A673 (cell line): ENCODE results near the gene PTGES3L. TPM values are rescaled to one million over a fixed set of nuclear protein-coding genes. Genes with fewer than 3 reads are reported as not detected.

ENCODE experiments used
- Bru-seq: library from RNA; stranded (reverse); fragments of 400-500 nt; gene quantifications from one replicate; lab custom pipeline; 2021; lab: Mats Ljungman, UMichigan
- BruChase-seq, 2 experiments: library from RNA; stranded (reverse); fragments of 400-500 nt; gene quantifications; one replicate each; lab custom pipeline; 2021; lab: Mats Ljungman, UMichigan
- BruUV-seq: library from RNA; stranded (reverse); fragments of 400-500 nt; replicated peaks from 2 replicates; lab custom pipeline; 2021; lab: Mats Ljungman, UMichigan
- CTCF ChIA-PET: fragments of 300-600 bp; sonication (Branson Sonifier 250); formaldehyde crosslinking; loops from one replicate; lab custom pipeline; 2022; ENCODE audit warnings: antibody characterized with exemption; lab: Charles Lee
- POLR2A ChIA-PET: fragments of 300-600 bp; sonication (Branson Sonifier 250); formaldehyde crosslinking; loops from one replicate; lab custom pipeline; 2022; ENCODE audit warnings: antibody characterized with exemption; ENCODE audit not compliant: low non-redundant PET; lab: Charles Lee
- DNase-seq: peaks from one replicate; pipeline ENCODE4 v3.0.0-alpha.2; 2015; ENCODE audit warnings: low spot score
- H3K27ac ChIP-seq: fragments of 200-600 bp; sonication (generic); 2 replicates; pipeline ENCODE4 v1.5.1; 2016; ENCODE audit warnings: mixed run types, low read depth, mild to moderate bottlenecking, mixed read lengths, antibody characterized with exemption, low read length; ENCODE audit not compliant: poor library complexity, severe bottlenecking
- H3K27me3 ChIP-seq: fragments of 200-600 bp; sonication (generic); replicated peaks from 2 replicates; pipeline ENCODE4 v1.6.1; 2017; ENCODE audit warnings: mixed run types, low read depth, mild to moderate bottlenecking, mixed read lengths, antibody characterized with exemption, low read length; ENCODE audit not compliant: insufficient read depth, poor library complexity
- H3K36me3 ChIP-seq: fragments of 200-600 bp; sonication (generic); 2 replicates; pipeline ENCODE4 v1.6.1; 2016; ENCODE audit warnings: mixed run types, mild to moderate bottlenecking, mixed read lengths, antibody characterized with exemption, low read length; ENCODE audit not compliant: insufficient read depth, poor library complexity, severe bottlenecking
- H3K4me1 ChIP-seq: fragments of 200-600 bp; sonication (generic); 2 replicates; pipeline ENCODE4 v1.6.1; 2017; ENCODE audit warnings: mixed run types, mild to moderate bottlenecking, mixed read lengths, antibody characterized with exemption, low read length; ENCODE audit not compliant: insufficient read depth, poor library complexity, severe bottlenecking
- H3K4me3 ChIP-seq: fragments of 200-600 bp; sonication (generic); 2 replicates; pipeline ENCODE4 v1.5.1; 2016; ENCODE audit warnings: low read depth, mixed run types, mild to moderate bottlenecking, mixed read lengths, low read length; ENCODE audit not compliant: poor library complexity, severe bottlenecking
- H3K9me3 ChIP-seq: fragments of 200-600 bp; sonication (generic); 2 replicates; pipeline ENCODE4 v1.6.1; 2016; ENCODE audit warnings: mixed run types, low read depth, mild to moderate bottlenecking, mixed read lengths, antibody characterized with exemption, low read length; ENCODE audit not compliant: poor library complexity, severe bottlenecking
- EZH2 ChIP-seq: fragments of 200-600 bp; sonication (generic); IDR thresholded peaks from 2 replicates; pipeline ENCODE4 v1.6.1; 2017; ENCODE audit warnings: borderline replicate concordance, low read depth, mild to moderate bottlenecking, mixed read lengths, antibody characterized with exemption, low read length; ENCODE audit not compliant: poor library complexity, severe bottlenecking
- intact Hi-C: fragments of 100-400 bp; cut with micrococcal nuclease; formaldehyde crosslinking; loops from one replicate; pipeline ENCODE4 v1.10.0; 2022; ENCODE audit not compliant: unreplicated experiment
- long read RNA-seq: library from polyadenylated mRNA; stranded (forward); transcript quantifications from one replicate; pipeline ENCODE4 v2.0.0, GENCODE V29; 2022
- total RNA-seq: library from RNA; stranded (reverse); gene quantifications from 2 replicates; pipeline ENCODE4 v1.2.3, GENCODE V29; 2021
- TF ChIP-seq, protein P1 (sequence below): fragments of 300-800, 200-600 bp; sonication (generic); conservative IDR thresholded peaks from 2 replicates; pipeline ENCODE4 v1.5.1; 2017; ENCODE audit warnings: low read depth, mild to moderate bottlenecking, antibody characterized with exemption, low read length, moderate library complexity, mixed read lengths

PTGES3L gene
- 0.64 and 1.1 TPM in 2 replicates for total RNA-seq
- percentile 38 among the genes with signal in this experiment for Bru-seq, nascent RNA
- percentile 31 among the genes with signal in this experiment for BruChase-seq, experiment 1, labeled RNA remaining after a 2-hour chase
- percentile 44 among the genes with signal in this experiment for BruChase-seq, experiment 2, labeled RNA remaining after a 6-hour chase
- long read RNA-seq, result 0 reads

DNA sequence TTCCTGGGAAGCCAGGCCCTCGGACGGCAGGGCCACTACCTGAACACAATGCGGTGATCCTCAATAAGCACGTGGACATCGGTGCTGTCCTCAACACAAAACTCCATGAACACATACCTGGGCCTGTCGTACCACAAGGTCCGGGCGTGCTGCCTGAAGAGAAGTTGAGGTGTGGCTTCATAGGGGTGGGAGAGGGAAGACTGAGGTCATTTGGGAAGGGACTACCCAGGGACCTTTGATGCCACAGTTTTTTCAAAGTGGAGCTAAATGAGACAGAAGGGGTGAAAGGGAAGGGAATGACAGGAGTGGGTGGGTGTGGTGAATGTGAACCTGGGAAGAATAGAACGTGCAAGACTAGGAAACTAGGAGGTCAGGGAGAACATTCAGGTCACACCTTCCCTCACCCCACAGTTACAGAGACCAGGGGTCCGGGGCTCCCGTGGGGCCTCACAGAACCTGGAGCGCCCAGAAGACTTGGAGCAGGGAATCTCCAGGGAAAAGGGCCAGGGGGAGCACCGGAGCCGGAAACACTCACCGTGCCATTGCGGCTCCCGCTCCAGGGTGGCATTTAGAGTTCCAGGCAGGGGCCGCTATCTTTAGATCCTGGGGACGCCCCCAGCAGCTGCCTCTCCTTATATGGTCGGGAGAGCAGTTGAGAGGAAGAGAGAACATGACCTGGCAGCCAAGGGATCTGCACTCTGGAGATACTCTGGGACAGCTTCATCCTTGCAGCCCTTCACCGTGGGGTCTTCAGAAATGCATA, at the start of gene PTGES3L:
TSS of gene PTGES3L (minus strand) at position 570 of the 763 bp plus-strand sequence. CDS start at position 543, 27 bp downstream.
- peak within 1 kb of the TSS; percentile 68 for H3K27ac ChIP-seq
- no peaks in the 10 kb centered on the region for H3K36me3 ChIP-seq
- peak; percentile 46 for DNase-seq
- ChIA-PET POLR2A (no interaction called here), CTCF (no interaction called here)
- H3K27me3 ChIP-seq, result no peaks in the 10 kb centered on the region
- intact Hi-C loops, result no loop called here
- H3K4me3 ChIP-seq, result peak within 1 kb of the TSS; percentile 81
- no TSS peak for BruUV-seq
- no peaks in the 10 kb centered on the region for H3K4me1 ChIP-seq
- H3K9me3 ChIP-seq, result no peaks in the 10 kb centered on the region
- TF ChIP-seq, protein P1, sequence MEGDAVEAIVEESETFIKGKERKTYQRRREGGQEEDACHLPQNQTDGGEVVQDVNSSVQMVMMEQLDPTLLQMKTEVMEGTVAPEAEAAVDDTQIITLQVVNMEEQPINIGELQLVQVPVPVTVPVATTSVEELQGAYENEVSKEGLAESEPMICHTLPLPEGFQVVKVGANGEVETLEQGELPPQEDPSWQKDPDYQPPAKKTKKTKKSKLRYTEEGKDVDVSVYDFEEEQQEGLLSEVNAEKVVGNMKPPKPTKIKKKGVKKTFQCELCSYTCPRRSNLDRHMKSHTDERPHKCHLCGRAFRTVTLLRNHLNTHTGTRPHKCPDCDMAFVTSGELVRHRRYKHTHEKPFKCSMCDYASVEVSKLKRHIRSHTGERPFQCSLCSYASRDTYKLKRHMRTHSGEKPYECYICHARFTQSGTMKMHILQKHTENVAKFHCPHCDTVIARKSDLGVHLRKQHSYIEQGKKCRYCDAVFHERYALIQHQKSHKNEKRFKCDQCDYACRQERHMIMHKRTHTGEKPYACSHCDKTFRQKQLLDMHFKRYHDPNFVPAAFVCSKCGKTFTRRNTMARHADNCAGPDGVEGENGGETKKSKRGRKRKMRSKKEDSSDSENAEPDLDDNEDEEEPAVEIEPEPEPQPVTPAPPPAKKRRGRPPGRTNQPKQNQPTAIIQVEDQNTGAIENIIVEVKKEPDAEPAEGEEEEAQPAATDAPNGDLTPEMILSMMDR, result no peak
- TF ChIP-seq EZH2, result no peak

DNA sequence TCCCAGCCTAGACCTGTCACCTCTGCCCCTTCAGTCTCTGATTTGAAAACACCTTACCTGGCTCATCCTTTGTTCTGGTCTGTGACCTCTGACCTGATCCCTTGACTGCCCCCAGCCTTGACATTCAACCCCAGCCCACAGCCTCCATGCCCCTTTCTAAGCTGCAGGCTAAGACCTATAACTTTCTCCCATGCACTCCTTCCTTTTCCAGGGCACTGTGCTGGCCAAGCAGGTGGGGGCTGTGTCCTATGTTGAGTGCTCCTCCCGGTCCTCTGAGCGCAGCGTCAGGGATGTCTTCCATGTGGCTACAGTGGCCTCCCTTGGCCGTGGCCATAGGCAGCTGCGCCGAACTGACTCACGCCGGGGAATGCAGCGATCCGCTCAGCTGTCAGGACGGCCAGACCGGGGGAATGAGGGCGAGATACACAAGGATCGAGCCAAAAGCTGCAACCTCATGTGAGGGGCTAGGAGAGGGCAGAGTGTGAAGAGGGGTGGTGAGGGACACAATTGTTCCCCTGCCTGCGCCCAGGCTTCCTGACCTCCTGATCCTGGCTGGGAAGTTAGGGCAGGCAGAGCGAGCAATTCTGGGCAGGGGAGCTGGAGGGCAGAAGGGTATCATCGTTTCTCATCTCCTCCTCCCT, 48.5 kb upstream of the PTGES3L start:
- Histone ChIP-seq H3K27ac (no peak overlapping the region), H3K36me3 (no peaks in the 10 kb centered on the region), H3K27me3 (no peaks in the 10 kb centered on the region), H3K9me3 (no peaks in the 10 kb centered on the region), H3K4me1 (no peaks in the 10 kb centered on the region), H3K4me3 (no peak overlapping the region)
- BruUV-seq, result no TSS peak
- TF ChIP-seq, protein P1, result no peak
- TF ChIP-seq EZH2, result no peak
- ChIA-PET POLR2A (no interaction called here), CTCF (no interaction called here)
- DNase-seq, result no peak
- intact Hi-C loops, result loop anchor here (10.0 kb wide), 1 partner anchor 96 kb away; the partner anchor contains the start of gene BRCA1

DNA sequence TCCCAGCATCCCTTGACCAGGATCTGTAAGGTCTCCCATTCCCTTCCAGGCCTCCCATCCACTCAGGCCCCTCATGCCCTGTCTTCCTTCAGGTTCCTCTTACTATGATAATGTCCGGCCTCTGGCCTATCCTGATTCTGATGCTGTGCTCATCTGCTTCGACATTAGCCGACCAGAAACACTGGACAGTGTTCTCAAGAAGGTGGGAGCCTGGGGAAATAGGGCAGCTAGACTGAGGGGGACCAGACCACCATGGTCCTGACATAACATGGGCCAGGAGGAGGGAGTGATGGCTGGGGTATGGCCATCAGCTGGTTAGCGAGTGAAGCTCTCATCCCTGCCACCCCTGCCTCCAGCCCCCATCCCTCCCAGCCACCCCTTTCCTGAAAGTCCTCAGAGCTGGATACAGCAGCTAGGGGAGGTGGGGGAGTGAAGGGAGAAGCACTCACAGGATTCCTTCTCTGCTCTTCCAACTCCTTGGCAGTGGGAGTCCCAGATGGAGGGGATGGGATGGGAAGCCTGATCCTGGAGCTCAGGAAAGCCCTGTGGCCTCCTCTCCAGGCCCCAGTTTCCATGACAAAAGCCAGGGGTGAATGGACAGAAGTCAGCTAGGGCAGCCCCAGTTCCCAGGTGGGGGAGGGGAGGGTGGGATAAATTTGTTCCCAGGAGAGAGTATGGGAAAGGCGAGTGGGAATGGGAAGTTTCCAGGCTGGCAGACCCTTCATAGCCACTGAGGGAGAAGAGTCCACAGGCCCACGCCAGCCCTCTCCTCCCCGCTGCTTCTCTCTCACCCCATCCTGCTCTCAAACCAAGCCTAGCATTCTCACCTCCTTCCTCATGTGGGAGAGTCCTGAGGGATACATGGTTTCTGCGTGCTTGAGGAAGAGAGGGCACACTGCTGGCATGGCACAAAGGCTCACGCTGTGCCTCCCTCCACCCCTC, 47.5 kb upstream of the PTGES3L start:
- no TSS peak for BruUV-seq
- Histone ChIP-seq H3K36me3 (no peaks in the 10 kb centered on the region), H3K4me3 (no peak overlapping the region), H3K27ac (no peak overlapping the region), H3K4me1 (no peaks in the 10 kb centered on the region), H3K27me3 (no peaks in the 10 kb centered on the region), H3K9me3 (no peaks in the 10 kb centered on the region)
- POLR2A ChIA-PET, result no interaction called here
- no peak for DNase-seq
- TF ChIP-seq, protein P1, result no peak
- TF ChIP-seq EZH2, result no peak
- CTCF ChIA-PET, result no interaction called here
- intact Hi-C loops, result loop anchor here (10.0 kb wide), 1 partner anchor 97 kb away; the partner anchor contains the start of gene BRCA1
